ENCODE results near the gene KCND3. TPM values are rescaled to one million over a fixed set of nuclear protein-coding genes. Genes with fewer than 3 reads are reported as not detected.

The KCND3 gene
- total RNA-seq, 3 donors from 2014 or later (not counting 1 experiment from before 2014, with no cell fraction given), result 0.07 to 0.16 TPM; not detected in 1

GRCh38 chr1:111956155-111956771 lies 33.2 kb downstream of the KCND3 start:
- intact Hi-C loops (cut with micrococcal nuclease), result no loop called here
- Histone ChIP-seq H3K4me1 (ENCODE audit: control insufficient read depth, insufficient read depth, low read length) (no peaks in the 10 kb centered on the region), H3K4me3 (ENCODE audit: low read length) (no peak overlapping the region), H3K27me3 (ENCODE audit: control insufficient read depth, insufficient read depth, low read length) (no peaks in the 10 kb centered on the region), H3K9me3 (ENCODE audit: control insufficient read depth, insufficient read depth, low read length) (no peaks in the 10 kb centered on the region), H3K36me3 (ENCODE audit: control insufficient read depth, insufficient read depth, low read length) (no peaks in the 10 kb centered on the region), H3K27ac (ENCODE audit: low read length) (no peak overlapping the region)
- no peak for TF ChIP-seq CTCF (IDR thresholded peaks at IDR 0.05)
- no peak overlapping the region for H3K27ac Mint-ChIP-seq
- WGBS (ENCODE audit: insufficient coverage), result 94% methylated on average over 12 of the region's 13 CpGs
- H3K36me3 Mint-ChIP-seq, result no peaks in the 10 kb centered on the region
- H3K4me3 Mint-ChIP-seq, result no peak overlapping the region
- H3K9me3 Mint-ChIP-seq, result no peaks in the 10 kb centered on the region
- peaks cover 15 to 44% of the 10 kb centered on the region in 2 donors for H3K27me3 Mint-ChIP-seq (ENCODE audit: low read depth in 2 of 2)
- DNase-seq (no peak), ATAC-seq (no peak)
- no peaks in the 10 kb centered on the region for H3K4me1 Mint-ChIP-seq

GRCh38 chr1:111955755-111956154 lies 33.7 kb downstream of the KCND3 start:
- H3K27ac Mint-ChIP-seq, result no peak overlapping the region
- H3K27ac ChIP-seq (ENCODE audit: low read length), result no peak overlapping the region
- no peak overlapping the region for H3K4me3 Mint-ChIP-seq
- H3K4me3 ChIP-seq (ENCODE audit: low read length), result no peak overlapping the region
- H3K36me3 ChIP-seq (ENCODE audit: control insufficient read depth, insufficient read depth, low read length), result no peaks in the 10 kb centered on the region
- H3K9me3 ChIP-seq (ENCODE audit: control insufficient read depth, insufficient read depth, low read length), result no peaks in the 10 kb centered on the region
- TF ChIP-seq CTCF (IDR thresholded peaks at IDR 0.05), result no peak
- H3K4me1 ChIP-seq (ENCODE audit: control insufficient read depth, insufficient read depth, low read length), result no peaks in the 10 kb centered on the region
- peaks cover 15 to 44% of the 10 kb centered on the region in 2 donors for H3K27me3 Mint-ChIP-seq (ENCODE audit: low read depth in 2 of 2)
- no peaks in the 10 kb centered on the region for H3K4me1 Mint-ChIP-seq
- H3K36me3 Mint-ChIP-seq, result no peaks in the 10 kb centered on the region
- no peaks in the 10 kb centered on the region for H3K9me3 Mint-ChIP-seq
- DNase-seq, result no peak
- intact Hi-C loops (cut with micrococcal nuclease), result no loop called here
- no peaks in the 10 kb centered on the region for H3K27me3 ChIP-seq (ENCODE audit: control insufficient read depth, insufficient read depth, low read length)
- WGBS (ENCODE audit: insufficient coverage), result 78% methylated on average over 6 of the region's 6 CpGs
- ATAC-seq, result no peak

- no peak for ATAC-seq
- H3K27me3 Mint-ChIP-seq (ENCODE audit: low read depth in 2 of 2), result peaks cover 22 to 40% of the 10 kb centered on the region in 2 donors
- no peak for DNase-seq
- H3K36me3 ChIP-seq (ENCODE audit: control insufficient read depth, insufficient read depth, low read length), result no peaks in the 10 kb centered on the region
- no peak overlapping the region for H3K4me3 Mint-ChIP-seq
- H3K4me1 ChIP-seq (ENCODE audit: control insufficient read depth, insufficient read depth, low read length), result no peaks in the 10 kb centered on the region
- H3K36me3 Mint-ChIP-seq, result no peaks in the 10 kb centered on the region
- peaks cover 0 to 5% of the 10 kb centered on the region in 2 donors for H3K4me1 Mint-ChIP-seq
- no peaks in the 10 kb centered on the region for H3K9me3 ChIP-seq (ENCODE audit: control insufficient read depth, insufficient read depth, low read length)
- H3K27ac ChIP-seq (ENCODE audit: low read length), result no peak overlapping the region
- 73% methylated on average over 2 of the region's 5 CpGs for WGBS (ENCODE audit: insufficient coverage)
- intact Hi-C loops (cut with micrococcal nuclease), result no loop called here
- H3K27ac Mint-ChIP-seq, result no peak overlapping the region
- H3K9me3 Mint-ChIP-seq, result no peaks in the 10 kb centered on the region
- H3K4me3 ChIP-seq (ENCODE audit: low read length), result no peak overlapping the region
- H3K27me3 ChIP-seq (ENCODE audit: control insufficient read depth, insufficient read depth, low read length), result no peaks in the 10 kb centered on the region
- no peak for TF ChIP-seq CTCF (IDR thresholded peaks at IDR 0.05)
Observed at GRCh38 chr1:111953797-111954196, 35.7 kb downstream of the KCND3 start.

GRCh38 chr1:111952125-111952657 lies 37.3 kb downstream of the KCND3 start:
- Histone ChIP-seq H3K4me1 (ENCODE audit: control insufficient read depth, insufficient read depth, low read length) (no peaks in the 10 kb centered on the region), H3K4me3 (ENCODE audit: low read length) (no peak overlapping the region), H3K27ac (ENCODE audit: low read length) (no peak overlapping the region), H3K9me3 (ENCODE audit: control insufficient read depth, insufficient read depth, low read length) (no peaks in the 10 kb centered on the region), H3K27me3 (ENCODE audit: control insufficient read depth, insufficient read depth, low read length) (no peaks in the 10 kb centered on the region), H3K36me3 (ENCODE audit: control insufficient read depth, insufficient read depth, low read length) (no peaks in the 10 kb centered on the region)
- intact Hi-C loops (cut with micrococcal nuclease), result no loop called here
- ATAC-seq, result no peak
- Mint-ChIP-seq H3K27ac (no peak overlapping the region), H3K9me3 (no peaks in the 10 kb centered on the region), H3K36me3 (no peaks in the 10 kb centered on the region), H3K4me3 (no peak overlapping the region), H3K4me1 (peaks cover 0 to 5% of the 10 kb centered on the region in 2 donors), H3K27me3 (ENCODE audit: low read depth in 2 of 2) (peaks cover 23 to 35% of the 10 kb centered on the region in 2 donors)
- no peak for DNase-seq
- 61% methylated on average over 4 of the region's 4 CpGs for WGBS (ENCODE audit: insufficient coverage)
- no peak for TF ChIP-seq CTCF (IDR thresholded peaks at IDR 0.05)

All from natural killer cell (primary cell).